KMS-11 (cell line): ENCODE data around the gene SMIM41.
"Not testable (repeated sequence)": the region's sequence is repeated elsewhere in the genome, so short reads cannot be mapped to it uniquely, and the experiment has no call there.

Source experiments
- H2AFZ ChIP-seq: fragments of 200-600 bp; sonication (generic); 2 replicates; pipeline ENCODE4 v1.6.1; 2016; ENCODE audit warnings: antibody characterized with exemption, mixed run types, low read depth
- H3K27ac ChIP-seq: fragments of 200-600 bp; sonication (generic); 2 replicates; pipeline ENCODE4 v1.6.1; 2016; ENCODE audit warnings: mild to moderate bottlenecking, mixed run types
- H3K27me3 ChIP-seq: fragments of 200-600 bp; sonication (generic); 2 replicates; pipeline ENCODE4 v1.6.1; 2017; ENCODE audit warnings: mild to moderate bottlenecking, low read depth, mixed run types, moderate library complexity; ENCODE audit not compliant: insufficient read depth
- H3K36me3 ChIP-seq: fragments of 200-600 bp; sonication (generic); 2 replicates; pipeline ENCODE4 v1.6.1; 2017; ENCODE audit warnings: mild to moderate bottlenecking, mixed run types; ENCODE audit not compliant: insufficient read depth
- H3K4me1 ChIP-seq: fragments of 200-600 bp; sonication (generic); 2 replicates; pipeline ENCODE4 v1.6.1; 2016; ENCODE audit warnings: mild to moderate bottlenecking, low read depth, mixed run types; ENCODE audit not compliant: poor library complexity, severe bottlenecking
- H3K4me2 ChIP-seq: fragments of 200-600 bp; sonication (generic); 2 replicates; pipeline ENCODE4 v1.7.0; 2016; ENCODE audit warnings: mild to moderate bottlenecking, mixed run types
- H3K4me3 ChIP-seq: fragments of 200-600 bp; sonication (generic); IDR thresholded peaks from 2 replicates; pipeline ENCODE4 v1.6.1; 2017; ENCODE audit warnings: low read depth, low read length, mixed read lengths; ENCODE audit not compliant: insufficient read depth
- H3K79me2 ChIP-seq: fragments of 200-600 bp; sonication (generic); 2 replicates; pipeline ENCODE4 v1.6.1; 2016; ENCODE audit warnings: low read depth, mixed run types; ENCODE audit not compliant: insufficient read depth
- H3K9ac ChIP-seq: fragments of 200-600 bp; sonication (generic); 2 replicates; pipeline ENCODE4 v1.6.1; 2016; ENCODE audit warnings: mild to moderate bottlenecking, mixed run types
- H4K20me1 ChIP-seq: fragments of 200-600 bp; sonication (generic); 2 replicates; pipeline ENCODE4 v1.6.1; 2016; ENCODE audit warnings: mild to moderate bottlenecking, mixed run types; ENCODE audit not compliant: insufficient read depth
- CTCF ChIP-seq: fragments of 200-600 bp; sonication (generic); conservative IDR thresholded peaks from 2 replicates; pipeline ENCODE4 v1.6.1; 2017; ENCODE audit warnings: low read depth, mild to moderate bottlenecking, antibody characterized with exemption, low read length, moderate library complexity, mixed read lengths

Gene SMIM41

GRCh38 chr12:52097045-52097666 is 17.7 kb downstream of the SMIM41 start:
- H3K79me2 ChIP-seq, result no peaks in the 10 kb centered on the region
- H3K4me1 ChIP-seq, result no peaks in the 10 kb centered on the region
- no peak overlapping the region for H2AFZ ChIP-seq
- H4K20me1 ChIP-seq, result no peaks in the 10 kb centered on the region
- no peak overlapping the region for H3K4me3 ChIP-seq
- no peak overlapping the region for H3K27ac ChIP-seq
- no peak overlapping the region for H3K9ac ChIP-seq
- no peaks in the 10 kb centered on the region for H3K36me3 ChIP-seq
- no peak for TF ChIP-seq CTCF
- no peak overlapping the region for H3K4me2 ChIP-seq
- no peaks in the 10 kb centered on the region for H3K27me3 ChIP-seq

GRCh38 chr12:52104431-52105089 is 25.1 kb downstream of the SMIM41 start:
- Histone ChIP-seq H2AFZ (peak overlapping the region; percentile 41), H3K4me1 (peaks cover 35% of the 10 kb centered on the region), H3K27ac (peak overlapping the region; percentile 54), H3K9ac (peak overlapping the region; percentile 23; the same call in 1 of the 2 replicates), H3K4me2 (peak overlapping the region; percentile 65)
- H3K27me3 ChIP-seq, H3K4me3 ChIP-seq, H3K36me3 ChIP-seq, H3K79me2 ChIP-seq, H4K20me1 ChIP-seq: not testable (repeated sequence)

GRCh38 chr12:52116222-52117125 is 37.0 kb downstream of the SMIM41 start:
- not testable (repeated sequence) for H3K9ac ChIP-seq
- Histone ChIP-seq H2AFZ (0 out of 2 replicates have a peak overlapping the region, but pooled peaks have one; percentile 23), H3K4me1 (peaks cover 54% of the 10 kb centered on the region)

GRCh38 chr12:52117806-52118475 is 38.4 kb downstream of the SMIM41 start:
- Histone ChIP-seq H3K4me1 (peaks cover 64% of the 10 kb centered on the region), H3K4me2 (peak overlapping the region; percentile 25; the same call in 1 of the 2 replicates)
- H3K27ac ChIP-seq, H4K20me1 ChIP-seq, H2AFZ ChIP-seq, H3K4me3 ChIP-seq, H3K27me3 ChIP-seq, H3K9ac ChIP-seq, H3K36me3 ChIP-seq, H3K79me2 ChIP-seq: not testable (repeated sequence)

More at GRCh38 chr12:52116222-52117125, 37.0 kb downstream of the SMIM41 start:
- H3K27me3 ChIP-seq, H3K79me2 ChIP-seq, H3K27ac ChIP-seq, H4K20me1 ChIP-seq, H3K4me3 ChIP-seq, H3K36me3 ChIP-seq: not testable (repeated sequence)
- TF ChIP-seq CTCF, result peak; percentile 46
- peak overlapping the region; percentile 55 for H3K4me2 ChIP-seq
